ENCODE measurements around the gene NAA25. TPM values are rescaled to one million over a fixed set of nuclear protein-coding genes. Genes with fewer than 3 reads are reported as not detected.

Gene NAA25
- total and polyA plus RNA-seq, 3 experiments from 2014 or later = 18.4 to 41.5 (median 39.0) TPM

GRCh38 chr12:112020947-112021457 lies 87.6 kb downstream of the NAA25 start:
- Mint-ChIP-seq H3K27me3 (no peaks in the 10 kb centered on the region), H3K27ac (peak overlapping the region in 5 of 8 donors; percentile 3 to 82 (median 41)), H3K36me3 (peaks cover 7 to 83% (median 15%) of the 10 kb centered on the region in 3 donors), H3K9me3 (no peaks in the 10 kb centered on the region), H3K4me3 (peak overlapping the region in 1 of 7 donors; percentile 11), H3K4me1 (peaks cover 55 to 77% (median 62%) of the 10 kb centered on the region in 3 donors)
- Histone ChIP-seq H3K36me3 (ENCODE audit: insufficient read depth, low read length) (peaks cover 38% of the 10 kb centered on the region), H3K4me3 (ENCODE audit: low read length) (no peak overlapping the region), H3K27me3 (ENCODE audit: insufficient read depth, low read length, poor library complexity, severe bottlenecking) (no peaks in the 10 kb centered on the region), H3K9me3 (ENCODE audit: low read length) (no peaks in the 10 kb centered on the region), H3K4me1 (ENCODE audit: insufficient read depth, low read length) (peaks cover 36% of the 10 kb centered on the region), H3K27ac (ENCODE audit: low read depth, low read length) (no peak overlapping the region)
- CTCF ChIA-PET = interaction anchor here (1.2 to 2.5 kb wide), 4 partner anchors 9 to 109 kb away, joined by 3 to 6 read pairs (median 3); no protein-coding TSS in a partner anchor
- POLR2A ChIA-PET = interaction anchor here (0.6 kb wide), 1 partner anchor 20 kb away, joined by 3 read pairs; no protein-coding TSS in a partner anchor
- no peak for DNase-seq

GRCh38 chr12:112018571-112019237 lies 89.9 kb downstream of the NAA25 start:
- ChIA-PET POLR2A (no interaction called here), CTCF (no interaction called here)
- peaks cover 13 to 82% (median 16%) of the 10 kb centered on the region in 3 donors for H3K36me3 Mint-ChIP-seq
- H3K27ac Mint-ChIP-seq = peak overlapping the region; percentile 1 to 77 (median 58)
- H3K9me3 Mint-ChIP-seq = no peaks in the 10 kb centered on the region
- Histone ChIP-seq H3K27me3 (ENCODE audit: insufficient read depth, low read length, poor library complexity, severe bottlenecking) (no peaks in the 10 kb centered on the region), H3K4me1 (ENCODE audit: insufficient read depth, low read length) (peaks cover 51% of the 10 kb centered on the region), H3K9me3 (ENCODE audit: low read length) (no peaks in the 10 kb centered on the region), H3K4me3 (ENCODE audit: low read length) (no peak overlapping the region), H3K36me3 (ENCODE audit: insufficient read depth, low read length) (peaks cover 45% of the 10 kb centered on the region), H3K27ac (ENCODE audit: low read depth, low read length) (no peak overlapping the region)
- H3K4me3 Mint-ChIP-seq = peak overlapping the region in 2 of 7 donors; percentile 21 to 34
- peaks cover 61 to 83% (median 76%) of the 10 kb centered on the region in 3 donors for H3K4me1 Mint-ChIP-seq
- no peak for DNase-seq
- no peaks in the 10 kb centered on the region for H3K27me3 Mint-ChIP-seq

GRCh38 chr12:112017041-112017440 lies 91.5 kb downstream of the NAA25 start:
- Mint-ChIP-seq H3K27me3 (no peaks in the 10 kb centered on the region), H3K9me3 (no peaks in the 10 kb centered on the region), H3K36me3 (peaks cover 9 to 79% (median 16%) of the 10 kb centered on the region in 3 donors), H3K4me3 (peak overlapping the region in 1 of 7 donors; percentile 61), H3K4me1 (peaks cover 63 to 82% (median 79%) of the 10 kb centered on the region in 3 donors), H3K27ac (peak overlapping the region in 4 of 8 donors; percentile 0 to 77 (median 50))
- CTCF ChIA-PET = interaction anchor here (1.2 kb wide), 1 partner anchor 38 kb away, joined by 5 read pairs; no protein-coding TSS in a partner anchor
- peaks cover 55% of the 10 kb centered on the region for H3K4me1 ChIP-seq (ENCODE audit: insufficient read depth, low read length)
- POLR2A ChIA-PET = interaction anchor here (0.6 to 1.1 kb wide), 3 partner anchors 11 to 19 kb away, joined by 3 to 4 read pairs (median 4); no protein-coding TSS in a partner anchor
- no peak overlapping the region for H3K27ac ChIP-seq (ENCODE audit: low read depth, low read length)
- no peak for DNase-seq
- no peaks in the 10 kb centered on the region for H3K27me3 ChIP-seq (ENCODE audit: insufficient read depth, low read length, poor library complexity, severe bottlenecking)
- no peak overlapping the region for H3K4me3 ChIP-seq (ENCODE audit: low read length)
- H3K9me3 ChIP-seq (ENCODE audit: low read length) = no peaks in the 10 kb centered on the region
- H3K36me3 ChIP-seq (ENCODE audit: insufficient read depth, low read length) = peaks cover 38% of the 10 kb centered on the region

- no peak overlapping the region for H3K4me3 ChIP-seq (ENCODE audit: low read length)
- Mint-ChIP-seq H3K4me3 (peak overlapping the region; percentile 40 to 87 (median 63)), H3K27ac (peak overlapping the region; percentile 49 to 91 (median 82)), H3K27me3 (no peaks in the 10 kb centered on the region), H3K9me3 (no peaks in the 10 kb centered on the region), H3K4me1 (peaks cover 69 to 85% (median 83%) of the 10 kb centered on the region in 3 donors), H3K36me3 (peaks cover 9 to 73% (median 20%) of the 10 kb centered on the region in 3 donors)
- peaks cover 34% of the 10 kb centered on the region for H3K36me3 ChIP-seq (ENCODE audit: insufficient read depth, low read length)
- no peaks in the 10 kb centered on the region for H3K27me3 ChIP-seq (ENCODE audit: insufficient read depth, low read length, poor library complexity, severe bottlenecking)
- ChIA-PET CTCF (interaction anchor here (1.0 to 5.2 kb wide), 3 partner anchors 18 to 72 kb away, joined by 4 to 129 read pairs (median 5); no protein-coding TSS in a partner anchor), POLR2A (interaction anchor here (1.1 kb wide), 1 partner anchor 12 kb away, joined by 4 read pairs; no protein-coding TSS in a partner anchor)
- no peaks in the 10 kb centered on the region for H3K9me3 ChIP-seq (ENCODE audit: low read length)
- H3K4me1 ChIP-seq (ENCODE audit: insufficient read depth, low read length) = peaks cover 66% of the 10 kb centered on the region
- DNase-seq = no peak
- H3K27ac ChIP-seq (ENCODE audit: low read depth, low read length) = no peak overlapping the region
Measured at GRCh38 chr12:112015938-112016337, 92.6 kb downstream of the NAA25 start.

- Mint-ChIP-seq H3K4me1 (peaks cover 62 to 80% (median 74%) of the 10 kb centered on the region in 3 donors), H3K36me3 (peaks cover 9 to 53% (median 22%) of the 10 kb centered on the region in 3 donors), H3K9me3 (no peaks in the 10 kb centered on the region), H3K27ac (peak overlapping the region; percentile 88 to 100 (median 97)), H3K27me3 (no peaks in the 10 kb centered on the region), H3K4me3 (peak overlapping the region; percentile 83 to 98 (median 93))
- CTCF ChIA-PET = interaction anchor here (1.0 to 5.2 kb wide), 19 partner anchors 9 to 373 kb away, joined by 3 to 129 read pairs (median 5); partner anchors contain the start of gene MAPKAPK5
- DNase-seq = peak; percentile 52 to 79 (median 60)
- no peaks in the 10 kb centered on the region for H3K9me3 ChIP-seq (ENCODE audit: low read length)
- peaks cover 61% of the 10 kb centered on the region for H3K4me1 ChIP-seq (ENCODE audit: insufficient read depth, low read length)
- H3K27me3 ChIP-seq (ENCODE audit: insufficient read depth, low read length, poor library complexity, severe bottlenecking) = no peaks in the 10 kb centered on the region
- POLR2A ChIA-PET = interaction anchor here (0.5 to 3.9 kb wide), 15 partner anchors 12 to 404 kb away, joined by 3 to 68 read pairs (median 4); partner anchors contain the start of genes MAPKAPK5, NAA25 and TRAFD1
- peak overlapping the region; percentile 90 for H3K4me3 ChIP-seq (ENCODE audit: low read length)
- peaks cover 17% of the 10 kb centered on the region for H3K36me3 ChIP-seq (ENCODE audit: insufficient read depth, low read length)
- H3K27ac ChIP-seq (ENCODE audit: low read depth, low read length) = peak overlapping the region; percentile 93
Measured at GRCh38 chr12:112013601-112014402, 94.8 kb downstream of the NAA25 start.

GRCh38 chr12:112012775-112013600 lies 95.6 kb downstream of the NAA25 start, which contains the start of the genes ERP29 and TMEM116:
TSS of gene ERP29 (plus strand) at chr12:112013426. CDS start at chr12:112013466, 40 bp downstream.
TSS of gene TMEM116 (minus strand) at chr12:112013165. CDS start at chr12:112005270, 7,895 bp downstream.
- Histone ChIP-seq H3K4me3 (ENCODE audit: low read length) (peak within 1 kb of the TSS; percentile 90), H3K36me3 (ENCODE audit: insufficient read depth, low read length) (peaks cover 13% of the 10 kb centered on the region), H3K27ac (ENCODE audit: low read depth, low read length) (peak within 1 kb of the TSS; percentile 93), H3K4me1 (ENCODE audit: insufficient read depth, low read length) (peaks cover 53% of the 10 kb centered on the region), H3K27me3 (ENCODE audit: insufficient read depth, low read length, poor library complexity, severe bottlenecking) (no peaks in the 10 kb centered on the region), H3K9me3 (ENCODE audit: low read length) (no peaks in the 10 kb centered on the region)
- ChIA-PET POLR2A (interaction anchor here (0.6 to 3.9 kb wide), 14 partner anchors 13 to 405 kb away, joined by 3 to 68 read pairs (median 4); partner anchors contain the start of genes NAA25 and TRAFD1), CTCF (interaction anchor here (0.7 to 5.2 kb wide), 20 partner anchors 10 to 374 kb away, joined by 3 to 129 read pairs (median 5); partner anchors contain the start of gene MAPKAPK5)
- H3K27ac Mint-ChIP-seq = peak within 1 kb of the TSS; percentile 96 to 100 (median 98)
- no peaks in the 10 kb centered on the region for H3K9me3 Mint-ChIP-seq
- DNase-seq = peak; percentile 98 to 100 (median 100)
- H3K4me1 Mint-ChIP-seq = peaks cover 54 to 72% (median 66%) of the 10 kb centered on the region in 3 donors
- peaks cover 9 to 45% (median 19%) of the 10 kb centered on the region in 3 donors for H3K36me3 Mint-ChIP-seq
- peak within 1 kb of the TSS; percentile 83 to 98 (median 93) for H3K4me3 Mint-ChIP-seq
- H3K27me3 Mint-ChIP-seq = no peaks in the 10 kb centered on the region
